GM18507 (cell line): ENCODE results near the gene KMT5B.

Experiments used
- DNase-seq: peaks from one replicate; pipeline ENCODE4 v3.0.0; 2011; ENCODE audit warnings: low read depth; ENCODE audit not compliant: insufficient read length; ENCODE audit errors: extremely low spot score
- FAIRE-seq: peaks from 2 replicates; lab custom pipeline; 2011; peaks lifted over from hg19 to GRCh38; lab: Jason Lieb, UNC

KMT5B gene

GRCh38 chr11:68221406-68221805 lies 8.3 kb upstream of the KMT5B start:
- FAIRE-seq (no peak), DNase-seq (no peak)

- FAIRE-seq (no peak), DNase-seq (no peak)
These were observed 3.3 kb upstream of the KMT5B start for GRCh38 chr11:68216171-68216938.

- no peak for DNase-seq
- FAIRE-seq: no peak
These were observed 2.6 kb upstream of the KMT5B start for GRCh38 chr11:68215524-68216170.

GRCh38 chr11:68215087-68215445 lies 2.0 kb upstream of the KMT5B start:
- no peak for FAIRE-seq

GRCh38 chr11:68214173-68215086 lies 1.3 kb upstream of the KMT5B start:
- no peak for FAIRE-seq
- no peak for DNase-seq

More at GRCh38 chr11:68215087-68215445, 2.0 kb upstream of the KMT5B start:
- no peak for DNase-seq

GRCh38 chr11:68213555-68214172 lies 568 bp upstream of the KMT5B start:
- DNase-seq: peak; percentile 68

GRCh38 chr11:68212421-68213134 lies 518 bp downstream of the KMT5B start:
- peak; percentile 71 for DNase-seq
- FAIRE-seq: no peak

More at GRCh38 chr11:68213555-68214172, 568 bp upstream of the KMT5B start:
- FAIRE-seq: no peak

GRCh38 chr11:68211546-68211945 lies 1.6 kb downstream of the KMT5B start:
- DNase-seq (no peak), FAIRE-seq (no peak)

GRCh38 chr11:68206211-68206610 lies 6.9 kb downstream of the KMT5B start:
- FAIRE-seq (peak; percentile 76), DNase-seq (no peak)

- no peak for FAIRE-seq
- no peak for DNase-seq
These were observed 8.7 kb downstream of the KMT5B start for GRCh38 chr11:68204402-68204801.

GRCh38 chr11:68202165-68202564 lies 10.9 kb downstream of the KMT5B start:
- DNase-seq (no peak), FAIRE-seq (no peak)

GRCh38 chr11:68201492-68201891 lies 11.6 kb downstream of the KMT5B start:
- DNase-seq: no peak
- no peak for FAIRE-seq

- no peak for FAIRE-seq
- DNase-seq: no peak
These were observed 12.5 kb downstream of the KMT5B start for GRCh38 chr11:68200639-68201038.

- no peak for FAIRE-seq
These were observed 13.7 kb downstream of the KMT5B start for GRCh38 chr11:68199295-68199987.

GRCh38 chr11:68196219-68196618 lies 16.9 kb downstream of the KMT5B start:
- no peak for DNase-seq
- no peak for FAIRE-seq

More at GRCh38 chr11:68199295-68199987, 13.7 kb downstream of the KMT5B start:
- DNase-seq: no peak

- DNase-seq (no peak), FAIRE-seq (no peak)
These were observed 18.3 kb downstream of the KMT5B start for GRCh38 chr11:68194675-68195294.

GRCh38 chr11:68193018-68193417 lies 20.1 kb downstream of the KMT5B start:
- FAIRE-seq: no peak
- DNase-seq: no peak
